Endometrial microvascular endothelial cells (primary cell): ENCODE measurements around the gene OPTN. TPM values are rescaled to one million over a fixed set of nuclear protein-coding genes. Genes with fewer than 3 reads are reported as not detected.
"Not testable (repeated sequence)": the region's sequence is repeated elsewhere in the genome, so short reads cannot be mapped to it uniquely, and the experiment has no call there.

Experiments
- in situ Hi-C: cut with HindIII; loops from 2 replicates; pipeline ENCODE4 v1.10.0; 2017; ENCODE audit warnings: low sequenced_read_pairs, low pct_unique_long_range_greater_than_20kb; ENCODE audit errors: inconsistent ontology term
- total RNA-seq: library from RNA; depleted of rRNA; stranded (reverse); fragments of >200 nt; gene quantifications from one replicate; pipeline ENCODE4 v1.2.3, GENCODE V29; 2015; ENCODE audit errors: inconsistent ontology term

The OPTN gene
- total RNA-seq = 52.0 TPM

- in situ Hi-C loops = no loop called here
Measured at GRCh38 chr10:13099666-13100348, at the start of gene OPTN. Gene OPTN (plus strand): TSS chr10:13100163. CDS start chr10:13109123, 8,960 bp downstream.

GRCh38 chr10:13051126-13051694 lies 48.8 kb upstream of the OPTN start:
- in situ Hi-C loops = loop anchor here (25.0 kb wide), 1 partner anchor 789 kb away; no protein-coding TSS in a partner anchor

GRCh38 chr10:13053208-13053607 lies 46.8 kb upstream of the OPTN start:
- in situ Hi-C loops = loop anchor here (25.0 kb wide), 1 partner anchor 791 kb away; no protein-coding TSS in a partner anchor

GRCh38 chr10:13053794-13054462 lies 46.0 kb upstream of the OPTN start:
- in situ Hi-C loops = loop anchor here (25.0 kb wide), 1 partner anchor 792 kb away; no protein-coding TSS in a partner anchor

GRCh38 chr10:13054844-13055243 lies 45.1 kb upstream of the OPTN start:
- in situ Hi-C loops = loop anchor here (25.0 kb wide), 1 partner anchor 793 kb away; no protein-coding TSS in a partner anchor

- in situ Hi-C loops = loop anchor here (25.0 kb wide), 1 partner anchor 794 kb away; no protein-coding TSS in a partner anchor
Measured at GRCh38 chr10:13056456-13057077, 43.4 kb upstream of the OPTN start.

GRCh38 chr10:13062803-13063202 lies 37.2 kb upstream of the OPTN start:
- in situ Hi-C loops = loop anchor here (25.0 kb wide), 1 partner anchor 801 kb away; no protein-coding TSS in a partner anchor

- in situ Hi-C loops = loop anchor here (25.0 kb wide), 1 partner anchor 804 kb away; no protein-coding TSS in a partner anchor
Measured at GRCh38 chr10:13066527-13066926, 33.4 kb upstream of the OPTN start.

GRCh38 chr10:13067431-13067830 lies 32.5 kb upstream of the OPTN start:
- in situ Hi-C loops = loop anchor here (25.0 kb wide), 1 partner anchor 805 kb away; no protein-coding TSS in a partner anchor

GRCh38 chr10:13068071-13068470 lies 31.9 kb upstream of the OPTN start:
- in situ Hi-C loops = loop anchor here (25.0 kb wide), 1 partner anchor 806 kb away; no protein-coding TSS in a partner anchor

- in situ Hi-C loops = loop anchor here (25.0 kb wide), 1 partner anchor 806 kb away; no protein-coding TSS in a partner anchor
Measured at GRCh38 chr10:13068484-13068883, 31.5 kb upstream of the OPTN start.

- in situ Hi-C loops = loop anchor here (25.0 kb wide), 1 partner anchor 810 kb away; no protein-coding TSS in a partner anchor
Measured at GRCh38 chr10:13072339-13072738, 27.6 kb upstream of the OPTN start.

GRCh38 chr10:13074563-13075451 lies 25.2 kb upstream of the OPTN start:
- in situ Hi-C loops = loop anchor here (25.0 kb wide), 1 partner anchor 813 kb away; no protein-coding TSS in a partner anchor

GRCh38 chr10:13078912-13079775 lies 20.8 kb upstream of the OPTN start:
- in situ Hi-C loops = no loop called here

- in situ Hi-C loops = no loop called here
Measured at GRCh38 chr10:13079776-13080050, 20.2 kb upstream of the OPTN start.

GRCh38 chr10:13080643-13081042 lies 19.3 kb upstream of the OPTN start:
- in situ Hi-C loops = no loop called here

- in situ Hi-C loops = not testable (repeated sequence)
Measured at GRCh38 chr10:13083700-13084099, 16.3 kb upstream of the OPTN start.
